Measurements from ENCODE around the gene GPNMB.
"Not testable (repeated sequence)": the region's sequence is repeated elsewhere in the genome, so short reads cannot be mapped to it uniquely, and the experiment has no call there.

The GPNMB gene
- total RNA-seq = 0 to 0.08 (median 0) reads per million in 4 donors

GRCh38 chr7:23246555-23246954 lies at the start of gene GPNMB:
Gene GPNMB, plus strand, starts transcription at chr7:23246775. Its CDS starts 83 bp downstream, at chr7:23246858.
- DNase-seq = no peak

- DNase-seq = not testable (repeated sequence)
Measured at GRCh38 chr7:23197745-23198144, 48.8 kb upstream of the GPNMB start.

GRCh38 chr7:23200331-23200730 lies 46.2 kb upstream of the GPNMB start:
- DNase-seq = no peak

GRCh38 chr7:23204241-23204640 lies 42.3 kb upstream of the GPNMB start:
- no peak for DNase-seq

- no peak for DNase-seq
Measured at GRCh38 chr7:23205577-23205908, 41.0 kb upstream of the GPNMB start.

GRCh38 chr7:23205909-23206767 lies 40.4 kb upstream of the GPNMB start:
- no peak for DNase-seq

GRCh38 chr7:23207021-23207420 lies 39.6 kb upstream of the GPNMB start:
- DNase-seq = no peak

- DNase-seq = no peak
Measured at GRCh38 chr7:23207884-23208283, 38.7 kb upstream of the GPNMB start.

GRCh38 chr7:23208316-23208715 lies 38.3 kb upstream of the GPNMB start:
- no peak for DNase-seq

GRCh38 chr7:23210506-23210905 lies 36.1 kb upstream of the GPNMB start:
- DNase-seq = no peak

GRCh38 chr7:23211589-23211988 lies 35.0 kb upstream of the GPNMB start:
- DNase-seq = no peak

- DNase-seq = no peak
Measured at GRCh38 chr7:23212395-23212794, 34.2 kb upstream of the GPNMB start.

GRCh38 chr7:23212841-23213240 lies 33.7 kb upstream of the GPNMB start:
- no peak for DNase-seq

GRCh38 chr7:23213755-23214154 lies 32.8 kb upstream of the GPNMB start:
- no peak for DNase-seq

- no peak for DNase-seq
Measured at GRCh38 chr7:23214423-23214822, 32.2 kb upstream of the GPNMB start.

- DNase-seq = no peak
Measured at GRCh38 chr7:23214938-23215337, 31.6 kb upstream of the GPNMB start.

- DNase-seq = no peak
Measured at GRCh38 chr7:23216021-23216420, 30.6 kb upstream of the GPNMB start.

- no peak for DNase-seq
Measured at GRCh38 chr7:23218196-23218595, 28.4 kb upstream of the GPNMB start.

- DNase-seq = no peak
Measured at GRCh38 chr7:23220690-23221305, 25.8 kb upstream of the GPNMB start.

GRCh38 chr7:23222439-23223030 lies 24.0 kb upstream of the GPNMB start:
- no peak for DNase-seq

GRCh38 chr7:23224364-23224763 lies 22.2 kb upstream of the GPNMB start:
- DNase-seq = not testable (repeated sequence)

GRCh38 chr7:23226844-23227450 lies 19.6 kb upstream of the GPNMB start:
- no peak for DNase-seq

- no peak for DNase-seq
Measured at GRCh38 chr7:23228412-23228811, 18.2 kb upstream of the GPNMB start.

Measured in T-helper 1 cell (primary cell).